HepG2 (cell line): ENCODE measurements around the gene ARSB. TPM values are rescaled to one million over a fixed set of nuclear protein-coding genes. Genes with fewer than 3 reads are reported as not detected.

Experiments used
- ATAC-seq: fragments of 200-7000 bp; cut with Tn5 transposase; 3 replicates; pipeline ENCODE4 v1.9.1; 2020; ENCODE audit warnings: mild to moderate bottlenecking, moderate library complexity
- BruUV-seq: library from RNA; stranded (reverse); fragments of 400-500 nt; replicated peaks from 2 replicates; lab custom pipeline; 2021; lab: Mats Ljungman, UMichigan
- CTCF ChIA-PET: fragments of 300-600 bp; formaldehyde crosslinking; extraction: SDS; loops from one replicate; lab custom pipeline; 2021; ENCODE audit warnings: low total read pairs, inconsistent platforms, low intra/inter-chr PET ratio; lab: Yijun Ruan, JAX
- POLR2A ChIA-PET: fragments of 350-600 bp; sonication (Branson Sonifier 250); formaldehyde crosslinking; loops from one replicate; lab custom pipeline; 2020; ENCODE audit warnings: antibody characterized with exemption, inconsistent platforms; lab: Yijun Ruan, JAX
- DNase-seq: peaks from one replicate; pipeline ENCODE4 v3.0.0-alpha.2; 2015; ENCODE audit warnings: low spot score
- FAIRE-seq: peaks from 3 replicates; lab custom pipeline; 2011; peaks lifted over from hg19 to GRCh38; lab: Jason Lieb, UNC
- H2AFZ ChIP-seq: one replicate; pipeline ENCODE4 v1.6.1; 2011; ENCODE audit warnings: low read length, inconsistent platforms
- H3K27ac ChIP-seq: fragments of 300-600 bp; 3 replicates; pipeline ENCODE4 v1.8.0; 2011; ENCODE audit warnings: mixed run types, mild to moderate bottlenecking, mixed read lengths, low read length, inconsistent platforms; ENCODE audit not compliant: insufficient read depth; ENCODE audit errors: extremely low read length
- H3K27me3 ChIP-seq, 2 experiments: fragments of 200-600 bp in 1 of 2; 2 replicates in 1 of 2; 3 replicates in 1 of 2; pipeline versions ENCODE4 v1.6.0 to v1.8.0; 2011; ENCODE audit warnings: low read length in 2 of 2, mild to moderate bottlenecking in 2 of 2, moderate library complexity in 2 of 2, inconsistent platforms in 1 of 2; ENCODE audit not compliant: insufficient read depth in 2 of 2, control insufficient read depth in 1 of 2
- H3K36me3 ChIP-seq, 2 experiments: fragments of 200-600 bp in 1 of 2; replicated peaks in 1 of 2; 2 replicates in 1 of 2; 3 replicates in 1 of 2; pipeline versions ENCODE4 v1.5.1 to v1.8.0; 2011; ENCODE audit warnings: low read length in 2 of 2, inconsistent platforms in 1 of 2; ENCODE audit not compliant: insufficient read depth in 2 of 2, control insufficient read depth in 1 of 2
- H3K4me1 ChIP-seq: 2 replicates; pipeline ENCODE4 v1.5.1; 2012; ENCODE audit warnings: low read length, inconsistent platforms; ENCODE audit not compliant: insufficient read depth
- H3K4me2 ChIP-seq: 2 replicates; pipeline ENCODE4 v1.6.0; 2011; ENCODE audit warnings: low read depth, low read length, inconsistent platforms
- H3K4me3 ChIP-seq, 3 experiments: fragments of 200-600 bp in 1 of 3; sonication (generic), shearing (Covaris generic) in 1 of 3; replicated peaks in 1 of 3; 2 replicates each; pipeline ENCODE4 v1.5.1; 2011 to 2016; ENCODE audit warnings: low read length in 3 of 3, inconsistent platforms in 2 of 3, low read depth in 2 of 3, mild to moderate bottlenecking in 2 of 3, control low read depth in 1 of 3, mixed read lengths in 1 of 3; ENCODE audit not compliant: insufficient read depth in 1 of 3
- H3K79me2 ChIP-seq: one replicate; pipeline ENCODE4 v1.6.1; 2011; ENCODE audit warnings: low read length, inconsistent platforms; ENCODE audit not compliant: insufficient read depth
- H3K9ac ChIP-seq: 2 replicates; pipeline ENCODE4 v1.6.0; 2011; ENCODE audit warnings: mild to moderate bottlenecking, low read depth, low read length, inconsistent platforms; ENCODE audit not compliant: insufficient read depth
- H3K9me3 ChIP-seq: 2 replicates; pipeline ENCODE4 v1.5.1; 2012; ENCODE audit warnings: mild to moderate bottlenecking, low read length
- H4K20me1 ChIP-seq: 2 replicates; pipeline ENCODE4 v1.6.0; 2011; ENCODE audit warnings: inconsistent platforms, mild to moderate bottlenecking, low read length, moderate library complexity; ENCODE audit not compliant: insufficient read depth
- BRCA1 ChIP-seq: sonication (generic); formaldehyde crosslinking; IDR thresholded peaks from 2 replicates; pipeline ENCODE4 v1.4.0; 2020; ENCODE audit warnings: missing genetic modification reagents
- CCDC6 ChIP-seq: sonication (generic); formaldehyde crosslinking; IDR thresholded peaks from 2 replicates; pipeline ENCODE4 v1.8.1; 2022; ENCODE audit warnings: mild to moderate bottlenecking, missing genetic modification reagents, moderate library complexity
- DMAP1 ChIP-seq: IDR thresholded peaks from 2 replicates; pipeline ENCODE4 v1.6.1; 2016
- GPN1 ChIP-seq: sonication (generic); formaldehyde crosslinking; IDR thresholded peaks from 2 replicates; pipeline ENCODE4 v1.5.1; 2020; ENCODE audit warnings: missing genetic modification reagents, borderline replicate concordance
- HNRNPL ChIP-seq: fragments of 200-400 bp; formaldehyde crosslinking; IDR thresholded peaks from 2 replicates; pipeline ENCODE4 v1.6.1; 2017; ENCODE audit warnings: mild to moderate bottlenecking, low read depth, low read length
- MED8 ChIP-seq: sonication (generic); formaldehyde crosslinking; IDR thresholded peaks from 2 replicates; pipeline ENCODE4 v1.8.1; 2023; ENCODE audit warnings: mild to moderate bottlenecking, missing genetic modification reagents; ENCODE audit not compliant: insufficient replicate concordance
- MEIS1 ChIP-seq: sonication (generic); formaldehyde crosslinking; IDR thresholded peaks from 2 replicates; pipeline ENCODE4 v1.9.0; 2021; ENCODE audit warnings: mild to moderate bottlenecking, missing genetic modification reagents, moderate library complexity, borderline replicate concordance
- MZF1 ChIP-seq: sonication (generic); formaldehyde crosslinking; IDR thresholded peaks from 2 replicates; pipeline ENCODE4 v1.8.1; 2023; ENCODE audit warnings: mild to moderate bottlenecking, missing genetic modification reagents, borderline replicate concordance
- SMARCE1 ChIP-seq: fragments of 450-650 bp; IDR thresholded peaks from 2 replicates; pipeline ENCODE4 v1.6.1; 2017; ENCODE audit warnings: borderline replicate concordance
- TBX2 ChIP-seq: sonication (generic); formaldehyde crosslinking; IDR thresholded peaks from 2 replicates; pipeline ENCODE4 v1.5.0; 2020; ENCODE audit warnings: missing genetic modification reagents, mild to moderate bottlenecking, borderline replicate concordance
- TCF7L2 ChIP-seq: IDR thresholded peaks from 2 replicates; pipeline ENCODE4 v1.6.1; 2011; ENCODE audit warnings: mild to moderate bottlenecking, low read depth, low read length, moderate library complexity
- THRA ChIP-seq: sonication (generic); formaldehyde crosslinking; IDR thresholded peaks from 2 replicates; pipeline ENCODE4 v1.4.0; 2020; ENCODE audit warnings: missing genetic modification reagents, borderline replicate concordance
- ZBTB44 ChIP-seq: sonication (generic); formaldehyde crosslinking; IDR thresholded peaks from 2 replicates; pipeline ENCODE4 v1.4.0; 2020; ENCODE audit warnings: missing genetic modification reagents
- ZBTB7B ChIP-seq: sonication (generic); formaldehyde crosslinking; IDR thresholded peaks from 2 replicates; pipeline ENCODE4 v1.4.0; 2020; ENCODE audit warnings: missing genetic modification reagents
- ZNF232 ChIP-seq: sonication (generic); formaldehyde crosslinking; IDR thresholded peaks from 2 replicates; pipeline ENCODE4 v1.4.0; 2020; ENCODE audit warnings: missing genetic modification reagents, borderline replicate concordance
- WGBS: methylation state at CpG from one replicate; pipeline ENCODE4 v1.1.6; 2017; ENCODE audit warnings: low lambda C conversion rate; 5-methylcytosine and 5-hydroxymethylcytosine counted together
- in situ Hi-C: cut with HindIII; loops from 2 replicates; pipeline ENCODE4 v1.10.0; 2017; ENCODE audit warnings: low pct_unique_long_range_greater_than_20kb; ENCODE audit not compliant: extremely low pct_ligation_motif_present
- intact Hi-C: fragments of 100-400 bp; cut with micrococcal nuclease; formaldehyde crosslinking; loops from one replicate; pipeline ENCODE4 v1.10.0; 2022; ENCODE audit not compliant: unreplicated experiment
- polyA plus RNA-seq, 8 experiments: library from polyadenylated mRNA; depleted of rRNA in 3 of 8; stranded (reverse) in 7 of 8; unstranded in 1 of 8; fragments of >200 nt; fragmentation: Illumina TruSeq in 4 of 8; extraction: Trizol in 4 of 8; gene quantifications; 2 replicates each; pipeline versions ENCODE4 v1.2.1 to v1.2.3, GENCODE V29; 2011 to 2016; ENCODE audit warnings: low read depth in 4 of 8, missing spikeins in 1 of 8, mixed read lengths in 1 of 8; ENCODE audit not compliant: insufficient read depth in 1 of 8
- total RNA-seq, 5 experiments: library from RNA; depleted of rRNA; stranded (reverse); fragments of >200 nt; fragmentation: Illumina TruSeq; extraction: Trizol; gene quantifications; 2 replicates each; pipeline ENCODE4 v1.2.3, GENCODE V29; 2016; ENCODE audit warnings: low read depth in 1 of 5
- TF ChIP-seq, protein P1 (sequence below): sonication (generic); formaldehyde crosslinking; IDR thresholded peaks from 2 replicates; pipeline ENCODE4 v1.4.0; 2020; ENCODE audit warnings: mild to moderate bottlenecking, missing genetic modification reagents

Gene ARSB
- total and polyA plus RNA-seq, 2 of the 13 experiments (the other 11 are each of a cell fraction or from before 2014, with no cell fraction given) = 52.6 to 66.4 TPM

DNA sequence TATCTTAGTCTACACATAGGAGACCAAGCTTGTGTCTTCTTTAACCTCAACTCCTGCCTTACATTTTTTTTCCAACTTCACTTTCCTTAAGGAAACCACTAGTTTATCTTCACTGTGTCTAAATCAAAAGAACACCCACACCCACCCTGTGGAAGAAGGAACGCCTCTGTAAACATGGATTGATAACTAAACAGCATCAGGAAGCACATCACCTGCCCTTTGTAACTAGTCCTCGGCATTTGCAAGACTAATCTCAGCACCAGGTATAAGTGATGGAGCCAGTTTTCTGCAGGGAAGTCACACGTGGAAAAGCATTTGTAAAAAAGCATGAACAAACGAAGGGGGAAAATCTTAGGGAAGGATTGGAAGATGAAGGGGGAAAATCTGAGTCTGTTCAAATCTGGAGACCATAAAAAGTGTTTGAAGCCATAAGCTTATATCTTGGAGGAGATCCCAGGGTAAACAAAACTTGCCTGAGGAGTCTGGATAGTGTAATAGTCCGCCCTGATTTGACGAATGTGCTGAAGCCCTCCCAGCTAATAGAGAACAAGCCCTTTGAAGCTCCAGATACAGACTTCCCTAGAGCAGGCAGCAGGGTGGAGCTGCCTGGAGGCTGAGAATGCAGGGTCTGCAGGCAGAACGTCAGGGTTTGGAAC lies 219.2 kb downstream of the ARSB start:
- CTCF ChIA-PET = no interaction called here
- H3K4me1 ChIP-seq = peaks cover 17% of the 10 kb centered on the region
- DNase-seq (no peak), FAIRE-seq (no peak), ATAC-seq (no peak)
- no peaks in the 10 kb centered on the region for H3K36me3 ChIP-seq
- 8% methylated on average over 7 of the region's 7 CpGs for WGBS
- H3K9ac ChIP-seq = no peak overlapping the region
- TF ChIP-seq CCDC6 (no peak), TCF7L2 (no peak), DMAP1 (CRISPR knock-in tag) (no peak), THRA (no peak), MZF1 (CRISPR knock-in tag) (no peak)
- in situ Hi-C loops (no loop called here), intact Hi-C loops (no loop called here)
- H3K27me3 ChIP-seq = peaks cover 0 to 18% of the 10 kb centered on the region in 2 experiments; a peak in 3 of 5 replicates
- H2AFZ ChIP-seq = no peak overlapping the region
- no TSS peak for BruUV-seq
- no peak overlapping the region for H3K4me3 ChIP-seq
- no peaks in the 10 kb centered on the region for H3K79me2 ChIP-seq
- H3K9me3 ChIP-seq = no peaks in the 10 kb centered on the region
- no peak overlapping the region for H3K4me2 ChIP-seq
- H3K27ac ChIP-seq = no peak overlapping the region
- POLR2A ChIA-PET = no interaction called here
- H4K20me1 ChIP-seq = no peaks in the 10 kb centered on the region

- Histone ChIP-seq H3K27me3 (peaks cover 0 to 24% of the 10 kb centered on the region in 2 experiments; a peak in 3 of 5 replicates), H3K4me2 (no peak overlapping the region), H3K36me3 (no peaks in the 10 kb centered on the region), H3K9me3 (no peaks in the 10 kb centered on the region), H2AFZ (no peak overlapping the region), H3K4me1 (peaks cover 18% of the 10 kb centered on the region), H3K27ac (no peak overlapping the region), H3K9ac (no peak overlapping the region), H4K20me1 (no peaks in the 10 kb centered on the region), H3K4me3 (no peak overlapping the region), H3K79me2 (no peaks in the 10 kb centered on the region)
- no peak for DNase-seq
- ATAC-seq = no peak
- intact Hi-C loops = no loop called here
- FAIRE-seq = no peak
- CTCF ChIA-PET = no interaction called here
- no TSS peak for BruUV-seq
- in situ Hi-C loops = no loop called here
- WGBS = 63% methylated on average over 5 of the region's 5 CpGs
- POLR2A ChIA-PET = no interaction called here
- TF ChIP-seq HNRNPL (no peak), MED8 (CRISPR knock-in tag) (no peak), ZBTB44 (CRISPR knock-in tag) (no peak), MEIS1 (CRISPR knock-in tag) (no peak), BRCA1 (CRISPR knock-in tag) (no peak), TBX2 (CRISPR knock-in tag) (no peak), GPN1 (CRISPR knock-in tag) (no peak), SMARCE1 (no peak), ZNF232 (CRISPR knock-in tag) (no peak), ZBTB7B (no peak)
- TF ChIP-seq, protein P1, sequence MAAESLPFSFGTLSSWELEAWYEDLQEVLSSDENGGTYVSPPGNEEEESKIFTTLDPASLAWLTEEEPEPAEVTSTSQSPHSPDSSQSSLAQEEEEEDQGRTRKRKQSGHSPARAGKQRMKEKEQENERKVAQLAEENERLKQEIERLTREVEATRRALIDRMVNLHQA (CRISPR knock-in tag) = no peak
Observed at GRCh38 chr5:78765116-78765515, 220.0 kb downstream of the ARSB start.
